Femur (tissue), 1 donor: ENCODE data around the gene MMP24.

Source experiments
- DNase-seq: peaks from one replicate; pipeline ENCODE4 v3.0.0-alpha.2; 2017

Gene MMP24

GRCh38 chr20:35316086-35316485 lies 89.6 kb downstream of the MMP24 start:
- no peak for DNase-seq

DNA sequence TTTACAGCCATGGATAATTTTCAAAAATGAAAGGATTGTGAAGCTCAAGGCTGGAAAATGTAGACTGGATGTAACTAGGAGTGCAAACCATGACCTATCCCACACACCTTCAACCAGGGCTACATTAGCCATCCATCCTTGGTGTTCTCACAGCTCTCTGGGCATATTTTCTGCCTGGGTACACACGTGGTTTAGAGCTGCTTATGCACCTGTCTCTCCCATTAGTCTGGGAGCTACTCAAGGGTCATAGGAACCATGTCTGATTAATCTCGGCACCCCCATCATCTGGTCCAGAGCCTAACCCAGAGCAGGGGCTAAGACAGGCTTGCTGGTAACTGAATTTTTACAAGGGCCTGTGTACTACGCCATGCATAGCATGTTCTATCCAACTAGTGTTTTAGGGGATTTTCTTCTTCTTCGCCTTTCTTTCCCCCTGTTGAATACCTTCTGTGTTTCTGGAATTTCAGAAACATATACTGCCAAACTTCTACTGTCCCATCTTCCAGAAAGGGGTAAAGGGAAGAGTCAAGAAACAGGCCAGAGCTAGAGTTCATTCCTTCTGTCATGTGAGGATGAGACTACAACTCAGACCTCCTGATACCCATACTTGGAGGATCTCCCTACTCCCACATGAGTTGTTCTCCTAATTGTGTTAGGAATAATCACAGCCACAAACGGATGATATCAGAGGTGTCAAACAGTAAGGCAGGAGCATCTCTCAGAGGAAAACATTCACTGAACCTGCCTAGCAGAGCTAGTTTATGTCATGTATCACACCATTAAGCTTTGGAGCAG lies 91.1 kb downstream of the MMP24 start:
- no peak for DNase-seq

GRCh38 chr20:35318502-35319157 lies 92.1 kb downstream of the MMP24 start:
- DNase-seq = no peak

DNA sequence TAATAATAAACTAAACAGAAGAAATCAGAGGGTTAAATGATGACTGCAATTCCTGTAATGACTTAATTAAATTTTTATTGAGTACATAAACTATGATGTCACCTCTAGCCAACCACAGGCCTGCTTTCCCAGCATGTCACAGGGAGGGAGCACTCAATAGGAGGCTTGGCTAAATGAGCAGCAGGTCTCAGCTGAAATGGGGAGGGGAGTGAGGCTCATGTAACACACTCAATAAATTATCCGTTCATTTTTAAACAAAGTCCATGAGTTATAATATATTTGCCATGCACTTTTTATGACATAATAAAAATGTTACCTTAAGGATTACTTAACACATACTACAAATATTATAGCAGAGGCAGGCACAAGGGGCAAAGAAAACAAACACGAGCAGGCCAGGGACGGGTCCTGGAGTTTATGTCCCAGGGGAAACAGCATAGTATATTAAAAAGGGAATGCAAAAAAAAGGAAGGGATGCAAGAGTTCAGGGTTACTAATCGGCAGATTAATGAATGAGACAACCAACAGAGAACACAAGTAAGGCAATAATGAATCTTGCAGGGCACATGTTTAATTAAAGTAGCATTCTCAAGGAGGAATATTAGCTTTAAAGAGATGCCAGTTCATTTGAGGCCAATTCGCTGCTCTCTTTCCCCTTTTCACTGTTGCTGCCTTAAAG lies 92.8 kb downstream of the MMP24 start:
- no peak for DNase-seq

GRCh38 chr20:35319871-35320197 lies 93.3 kb downstream of the MMP24 start:
- DNase-seq = no peak

DNA sequence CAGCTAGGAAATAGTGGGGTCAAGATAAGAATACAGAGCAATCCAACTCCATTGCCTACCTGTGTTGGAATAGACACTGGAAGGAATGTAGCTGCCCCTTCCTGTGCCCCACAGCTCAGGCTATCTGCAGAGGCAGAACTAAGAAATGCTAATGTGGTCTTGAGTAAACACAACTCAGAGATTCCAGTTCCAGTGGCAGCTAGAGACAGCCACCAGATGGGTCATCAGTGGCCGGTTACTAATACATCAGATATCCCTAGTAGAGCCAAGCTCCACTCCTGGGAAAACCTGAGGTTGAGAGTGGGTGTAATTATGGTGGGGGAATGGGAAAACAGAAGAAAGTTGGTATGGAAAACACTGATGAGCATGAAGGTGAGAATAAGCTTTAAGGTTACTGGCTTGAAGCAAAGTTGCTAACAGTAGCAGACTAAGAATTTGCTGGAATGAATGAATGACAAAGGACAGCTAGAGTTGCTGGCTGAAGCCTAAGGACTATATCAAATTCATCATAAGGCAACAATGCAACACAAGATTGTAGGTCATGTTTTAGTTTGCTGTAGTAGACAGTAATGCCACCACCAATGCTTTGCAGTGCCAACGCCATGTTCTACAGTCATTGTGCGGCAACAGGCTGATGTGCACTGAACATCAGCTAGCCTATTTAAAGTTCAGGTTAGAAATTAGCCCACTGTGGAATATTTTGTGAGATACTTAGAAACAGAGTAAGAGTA lies 94.1 kb downstream of the MMP24 start:
- DNase-seq = no peak

GRCh38 chr20:35325401-35325800 lies 98.9 kb downstream of the MMP24 start:
- no peak for DNase-seq

- DNase-seq = no peak
Observed at GRCh38 chr20:35326021-35326739, 99.7 kb downstream of the MMP24 start.
